Iris pigment epithelial cell (primary cell): Measurements from ENCODE around the gene MYADML2.

Source experiments
- DNase-seq: peaks from one replicate; pipeline ENCODE4 v3.0.0-alpha.2; 2011; ENCODE audit warnings: low read depth

Gene MYADML2

GRCh38 chr17:81899514-81900166, 47.4 kb downstream of the MYADML2 start:
- no peak for DNase-seq

DNA sequence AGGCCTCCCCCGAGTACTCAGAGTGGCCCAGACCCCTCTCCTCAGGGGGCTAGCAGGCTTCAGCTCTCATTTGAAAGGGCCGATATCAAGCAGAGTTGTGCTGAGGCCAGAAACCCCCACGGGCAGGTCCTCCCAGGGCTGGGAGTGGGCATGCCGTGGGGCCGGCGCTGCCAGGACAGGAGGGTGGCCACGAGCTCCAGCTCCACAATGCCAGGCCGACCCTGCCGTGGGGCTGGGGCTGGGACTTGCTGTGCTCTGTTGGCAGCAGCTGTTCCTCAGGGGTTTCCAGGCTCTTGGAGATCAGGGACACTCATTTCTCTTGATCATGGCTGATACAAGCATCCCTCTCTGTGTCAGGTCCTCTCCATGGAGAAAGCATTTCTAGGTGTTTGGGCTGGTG, 48.1 kb downstream of the MYADML2 start:
- DNase-seq = no peak

DNA sequence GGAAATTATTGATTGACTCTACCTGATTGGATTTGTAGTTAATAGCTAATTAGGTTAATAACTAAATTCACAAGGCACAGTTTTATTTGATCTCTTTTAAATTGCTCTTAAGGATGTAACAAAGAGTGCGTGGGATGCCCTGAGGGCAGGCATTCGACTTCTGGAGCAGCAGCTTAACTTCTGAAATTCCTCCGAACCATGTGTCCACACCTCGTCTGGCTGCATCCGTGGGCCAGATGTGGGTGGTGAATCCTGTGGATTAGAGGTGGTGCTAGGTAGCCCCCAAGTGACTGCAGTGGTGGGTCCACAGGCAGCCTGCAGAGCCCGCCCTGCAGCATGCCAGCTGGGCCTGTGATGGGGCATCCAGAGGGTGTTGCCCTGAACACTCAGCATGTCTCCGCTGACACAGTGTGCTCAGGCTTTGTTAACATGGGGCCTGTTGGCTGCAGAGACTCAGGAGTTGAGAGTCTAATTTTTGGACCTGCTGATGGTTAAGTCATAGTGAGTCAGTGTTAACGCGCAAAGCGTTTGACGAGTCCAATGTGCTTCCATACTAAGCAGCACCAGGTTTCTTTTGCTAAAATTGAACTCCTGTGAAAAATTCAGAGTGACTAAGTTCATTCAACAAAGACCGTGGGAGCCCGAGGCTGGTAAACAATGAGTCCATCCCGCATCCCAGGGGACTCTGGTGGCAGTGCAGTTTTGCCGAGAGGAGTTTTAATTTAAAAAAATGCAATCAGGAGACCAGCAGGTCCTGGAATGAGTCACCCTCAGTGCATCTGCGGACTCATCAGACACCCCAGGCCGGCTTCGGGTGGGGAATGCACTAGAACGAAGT, 48.8 kb downstream of the MYADML2 start:
- DNase-seq = peak; percentile 80

DNA sequence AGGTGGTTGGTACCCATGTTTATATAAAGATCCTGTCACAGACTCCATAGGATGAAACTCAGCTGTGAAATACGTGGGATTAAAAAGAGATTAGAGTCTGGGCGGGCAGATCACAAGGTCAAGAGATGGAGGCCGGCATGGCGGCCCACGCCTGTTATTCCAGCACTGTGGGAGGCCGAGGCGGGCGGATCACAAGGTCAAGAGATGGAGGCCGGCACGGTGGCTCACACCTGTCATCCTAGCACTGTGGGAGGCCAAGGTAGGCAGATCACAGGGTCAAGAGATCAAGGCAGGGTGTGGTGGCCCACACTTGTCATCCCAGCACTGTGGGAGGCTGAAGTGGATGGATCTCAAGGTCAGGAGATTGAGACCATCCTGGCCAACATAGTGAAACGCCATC, 51.6 kb downstream of the MYADML2 start:
- DNase-seq = no peak

- DNase-seq = no peak
These were observed 55.8 kb downstream of the MYADML2 start for GRCh38 chr17:81891303-81891552.

DNA sequence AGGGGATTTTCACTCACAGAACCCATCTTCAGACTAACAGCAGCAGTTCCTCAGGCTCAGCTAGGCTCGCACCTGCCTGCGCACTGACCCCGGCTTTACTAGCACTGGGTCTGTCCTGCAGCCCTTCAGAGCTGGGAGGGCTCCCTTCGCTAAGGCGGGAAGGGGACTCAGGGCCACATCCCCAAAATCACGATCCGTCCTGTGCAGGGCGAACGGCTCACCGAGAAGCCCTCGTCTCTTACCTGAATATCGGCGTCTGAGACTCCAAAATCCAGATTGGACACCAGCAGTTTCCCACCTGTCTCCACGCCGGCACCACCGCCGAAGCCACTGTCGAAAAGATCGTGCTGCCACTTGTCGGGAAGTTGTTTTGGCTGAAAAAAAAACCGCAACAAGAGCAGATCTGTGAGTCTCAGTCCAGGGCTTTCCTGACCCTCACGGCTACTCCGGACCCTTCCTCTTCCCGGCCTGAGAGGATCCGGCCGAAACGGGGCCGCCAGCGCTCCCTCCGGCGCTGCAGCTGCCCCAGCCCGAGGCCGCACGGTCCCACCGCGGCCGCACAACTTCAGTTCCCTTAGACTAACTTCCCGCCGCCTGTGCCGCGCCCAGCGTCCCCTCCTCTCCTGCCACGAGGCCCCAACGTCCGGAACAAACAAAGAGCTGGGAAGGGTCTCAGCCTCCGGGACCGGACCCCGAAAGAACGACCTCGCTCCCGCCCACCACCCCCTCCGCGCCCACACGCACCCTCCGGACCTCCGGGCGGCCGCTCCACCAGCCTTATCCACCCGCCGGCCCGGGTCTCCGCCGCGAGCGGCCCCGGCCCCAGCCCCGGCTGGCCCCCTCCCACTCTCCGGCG, 56.4 kb downstream of the MYADML2 start:
- peak; percentile 10 for DNase-seq
